Suppressor macrophage (primary cell): Measurements from ENCODE around the gene JUND.
"Not testable (repeated sequence)": the region's sequence is repeated elsewhere in the genome, so short reads cannot be mapped to it uniquely, and the experiment has no call there.

Experiments used
- DNase-seq, 4 experiments: peaks; one replicate each; pipeline ENCODE4 v3.0.0-alpha.2; 2020 to 2022
- total RNA-seq, 17 experiments: gene quantifications; one replicate each; lab custom pipeline; 2026; ENCODE audit warnings: mixed read lengths in 6 of 17, inconsistent platforms in 3 of 17; lab: John Stamatoyannopoulos, UW

JUND gene
- 20.1 to 153 (median 47.0) reads per million in 17 experiments for total RNA-seq

DNA sequence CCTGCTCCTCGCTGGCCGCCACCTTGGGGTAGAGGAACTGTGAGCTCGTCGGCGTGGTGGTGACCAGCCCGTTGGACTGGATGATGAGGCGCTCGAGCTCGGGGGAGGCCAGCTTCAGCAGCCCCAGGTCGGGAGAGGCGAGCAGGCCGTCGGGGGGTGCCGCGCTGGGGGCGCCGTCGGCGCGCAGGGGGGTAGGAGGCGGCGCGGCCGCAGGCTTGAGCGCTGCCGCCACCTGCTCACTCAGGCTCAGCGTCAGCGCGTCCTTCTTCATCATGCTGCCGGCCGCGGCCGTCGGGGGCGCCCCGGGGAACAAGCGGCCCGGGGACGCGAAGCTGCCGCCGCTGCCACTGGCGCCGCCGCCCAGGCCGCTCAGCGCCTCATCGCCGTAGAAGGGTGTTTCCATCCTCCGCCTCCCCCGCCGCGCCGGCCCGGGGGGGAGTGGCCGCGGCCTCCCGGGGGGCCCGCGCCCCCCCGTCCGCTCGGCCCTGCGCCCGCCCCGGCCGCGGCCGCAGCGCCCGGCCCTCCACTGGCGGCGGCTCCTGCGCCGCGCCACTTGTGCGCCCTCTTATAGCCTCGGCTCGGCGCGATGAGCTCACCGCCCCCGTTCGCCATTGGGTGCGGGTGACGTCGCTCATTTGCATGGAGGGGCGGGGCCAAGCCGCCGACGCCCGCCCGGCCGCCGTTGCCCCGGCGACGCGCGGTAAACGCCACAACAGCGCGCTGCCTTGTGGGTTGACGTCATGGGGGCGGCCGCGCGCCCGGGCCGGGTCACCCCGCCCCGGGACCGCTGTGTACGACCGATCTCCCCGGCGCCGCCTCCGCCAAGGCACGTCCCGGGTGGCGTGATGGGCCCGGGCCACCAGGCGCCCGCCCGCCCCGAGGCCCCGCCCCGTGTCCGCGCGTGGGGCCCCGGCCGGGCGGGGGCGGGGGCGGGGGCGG is at the start of gene JUND:
Gene JUND, minus strand, starts transcription at position 541 of the 939 bp plus-strand sequence. Its CDS starts 138 bp downstream, at position 403.
- DNase-seq = peak; percentile 99 to 100 (median 100)

GRCh38 chr19:18330868-18331267 is 49.4 kb upstream of the JUND start:
- no peak for DNase-seq

DNA sequence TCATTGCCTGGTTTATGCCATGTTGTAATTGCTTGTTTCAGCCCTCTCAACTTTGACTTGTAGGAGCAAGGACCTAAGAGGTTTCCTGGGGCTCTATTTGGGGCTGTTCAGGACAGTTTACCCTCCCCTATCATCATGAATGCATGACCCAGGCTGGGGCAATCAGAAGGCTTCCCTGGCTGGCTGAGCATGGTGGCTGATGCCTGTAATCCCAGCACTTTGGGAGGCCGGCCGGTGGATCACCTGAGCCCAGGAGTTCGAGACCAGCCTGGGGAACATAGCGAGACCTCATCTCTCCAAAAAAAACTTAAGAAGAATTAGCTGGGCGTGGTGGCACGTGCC is 47.6 kb upstream of the JUND start:
- DNase-seq = no peak

DNA sequence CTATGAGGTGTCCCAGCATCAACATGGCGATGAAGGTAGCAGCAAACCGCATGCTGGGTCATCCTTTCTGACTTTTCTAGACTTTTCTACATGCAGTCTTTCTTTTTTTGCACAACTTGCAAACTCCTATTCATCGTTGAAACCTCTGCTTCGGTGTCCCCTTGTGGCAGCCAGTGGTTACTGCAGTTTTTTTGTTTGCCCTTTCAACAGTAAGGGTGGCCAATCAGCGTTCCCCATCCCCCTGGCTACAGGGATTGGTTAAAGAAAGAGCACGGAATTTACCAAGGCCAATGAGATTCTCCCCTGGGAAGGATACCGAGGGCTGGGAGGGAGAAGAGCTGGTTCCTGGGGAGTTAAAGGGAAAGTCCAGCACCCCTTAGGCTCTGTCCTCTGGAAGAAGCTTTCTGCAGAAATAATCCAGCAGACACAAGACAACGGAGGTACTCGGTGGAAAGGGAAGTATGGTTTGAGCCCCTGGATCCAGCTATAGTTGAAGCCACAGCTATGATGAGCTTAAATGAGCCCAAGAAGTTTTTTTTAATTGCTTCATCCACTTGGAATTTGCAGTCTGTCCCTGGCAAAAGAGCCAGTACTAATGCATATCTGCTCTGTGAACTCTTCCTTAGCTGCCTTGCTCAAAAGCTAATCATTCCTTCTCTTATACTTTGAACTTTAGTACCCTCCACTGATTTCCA is 47.1 kb upstream of the JUND start:
- DNase-seq = peak; percentile 95 to 98 (median 96)

- DNase-seq = no peak
Observed at GRCh38 chr19:18326772-18327171, 45.4 kb upstream of the JUND start.

- DNase-seq = not testable (repeated sequence)
Observed at GRCh38 chr19:18324373-18324731, 42.9 kb upstream of the JUND start.

DNA sequence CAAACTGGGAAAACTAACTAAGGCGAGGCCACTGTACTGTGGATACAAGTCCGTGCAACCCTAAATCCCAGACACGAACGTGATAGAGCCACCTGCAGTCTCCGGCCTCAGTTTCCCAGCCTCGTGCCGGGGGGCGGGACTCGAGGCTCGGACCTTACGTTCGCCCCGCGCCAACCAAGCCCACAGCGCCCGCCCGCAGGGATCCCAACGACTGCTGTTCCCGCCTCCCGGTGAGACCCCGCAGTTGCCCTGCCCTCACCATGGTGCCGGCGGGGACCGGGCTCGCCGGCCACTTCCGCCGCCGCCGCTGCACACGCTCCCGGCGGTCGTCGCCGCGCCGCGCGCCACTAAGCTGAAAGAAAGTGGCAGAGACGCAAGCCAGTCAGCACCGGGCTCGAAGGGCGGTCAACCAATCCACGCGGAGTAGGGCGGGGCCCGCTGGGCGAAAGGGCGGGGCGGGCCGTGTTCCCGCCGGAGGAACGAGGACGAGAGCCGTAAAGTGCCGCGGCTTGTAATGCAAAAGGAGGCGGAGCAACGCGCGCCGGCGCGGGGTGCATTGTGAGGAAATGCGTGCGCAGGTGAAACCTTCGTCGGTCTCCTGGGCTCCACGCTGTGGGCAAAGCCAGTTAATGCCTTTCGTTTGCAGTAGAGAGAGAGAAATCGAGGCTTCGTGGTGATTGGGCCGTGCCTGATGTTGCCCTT is 41.5 kb upstream of the JUND start, which contains the start of gene LSM4:
Gene LSM4, minus strand, starts transcription at position 318 of the 702 bp plus-strand sequence. Its CDS starts 56 bp downstream, at position 262.
- DNase-seq = peak; percentile 98 to 99 (median 99)

GRCh38 chr19:18322318-18322758 is 40.9 kb upstream of the JUND start:
- DNase-seq = peak; percentile 63 to 79 (median 76)

GRCh38 chr19:18321734-18322102 is 40.3 kb upstream of the JUND start:
- peak in 3 of 4 experiments; percentile 30 to 52 (median 41) for DNase-seq

DNA sequence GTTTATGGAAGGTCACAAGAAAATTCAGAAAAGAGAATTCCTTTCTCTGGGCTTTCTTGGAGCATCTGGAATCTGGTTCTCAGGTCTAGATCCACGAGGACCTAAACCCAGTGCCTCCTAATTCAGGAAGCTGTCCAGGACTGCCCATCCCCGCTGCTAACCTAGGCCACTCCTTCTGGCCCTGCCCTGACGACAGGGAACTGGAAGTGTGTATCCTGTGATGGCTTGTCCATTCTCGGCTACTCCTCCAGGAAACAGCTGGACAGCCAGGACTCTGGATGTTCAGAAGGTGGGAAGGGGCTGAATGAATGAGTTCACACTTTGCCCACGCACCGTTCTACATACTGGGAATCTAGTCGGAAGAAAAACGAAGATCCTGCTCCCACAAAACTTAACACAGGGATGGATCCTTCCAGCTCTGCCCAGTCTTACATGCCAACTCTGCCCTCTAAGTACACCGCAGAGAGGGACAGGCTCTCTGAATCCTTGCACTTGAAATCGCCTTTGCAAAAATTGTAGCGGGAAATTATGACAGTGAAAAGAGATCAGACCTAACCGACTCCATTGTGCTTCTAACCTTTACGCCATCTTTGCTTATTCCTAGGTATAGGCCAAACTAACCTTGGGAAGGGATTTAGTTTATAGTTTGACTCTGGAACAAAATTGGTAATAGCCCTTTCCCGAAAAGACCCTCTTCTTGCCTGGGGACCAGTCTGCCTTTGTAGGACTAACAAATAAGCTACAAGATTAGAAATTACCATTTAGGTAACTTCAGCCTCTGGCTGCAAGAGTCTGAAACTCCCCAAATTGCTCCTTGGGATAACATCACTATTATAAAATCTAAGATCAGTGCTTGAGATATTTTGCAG is 39.7 kb upstream of the JUND start:
- DNase-seq = peak; percentile 57 to 81 (median 72)

DNA sequence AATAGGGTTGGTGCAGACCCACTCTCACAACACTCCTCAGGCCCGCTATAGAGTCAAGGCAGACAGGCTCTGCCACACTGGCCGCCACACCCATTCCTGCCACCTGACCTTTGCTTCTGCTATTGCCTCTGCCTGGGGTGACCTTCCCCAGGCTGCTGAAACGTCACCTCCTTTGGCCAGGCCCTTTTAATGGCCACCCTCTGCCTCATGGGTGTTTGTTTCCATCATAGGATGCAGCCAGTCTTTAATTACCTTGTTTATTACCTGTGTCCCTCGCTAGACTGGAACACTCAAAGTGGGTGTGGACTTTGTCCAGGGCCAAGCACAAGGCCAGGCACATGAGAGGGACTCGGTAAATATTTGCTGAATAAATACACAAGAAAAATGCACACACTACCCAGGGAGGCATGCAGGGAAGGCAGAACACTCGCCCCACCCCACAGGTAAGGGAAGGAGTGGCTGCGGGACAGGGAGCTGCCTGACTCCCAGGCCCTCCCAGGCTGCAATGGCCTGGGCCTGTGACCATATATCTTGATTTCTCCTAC is 38.2 kb upstream of the JUND start:
- peak; percentile 51 to 76 (median 64) for DNase-seq

- DNase-seq = peak; percentile 39 to 71 (median 53)
Observed at GRCh38 chr19:18317961-18318800, 36.8 kb upstream of the JUND start.

- no peak for DNase-seq
Observed at GRCh38 chr19:18313398-18313797, 32.0 kb upstream of the JUND start.

GRCh38 chr19:18312092-18312534 is 30.7 kb upstream of the JUND start:
- DNase-seq = no peak

DNA sequence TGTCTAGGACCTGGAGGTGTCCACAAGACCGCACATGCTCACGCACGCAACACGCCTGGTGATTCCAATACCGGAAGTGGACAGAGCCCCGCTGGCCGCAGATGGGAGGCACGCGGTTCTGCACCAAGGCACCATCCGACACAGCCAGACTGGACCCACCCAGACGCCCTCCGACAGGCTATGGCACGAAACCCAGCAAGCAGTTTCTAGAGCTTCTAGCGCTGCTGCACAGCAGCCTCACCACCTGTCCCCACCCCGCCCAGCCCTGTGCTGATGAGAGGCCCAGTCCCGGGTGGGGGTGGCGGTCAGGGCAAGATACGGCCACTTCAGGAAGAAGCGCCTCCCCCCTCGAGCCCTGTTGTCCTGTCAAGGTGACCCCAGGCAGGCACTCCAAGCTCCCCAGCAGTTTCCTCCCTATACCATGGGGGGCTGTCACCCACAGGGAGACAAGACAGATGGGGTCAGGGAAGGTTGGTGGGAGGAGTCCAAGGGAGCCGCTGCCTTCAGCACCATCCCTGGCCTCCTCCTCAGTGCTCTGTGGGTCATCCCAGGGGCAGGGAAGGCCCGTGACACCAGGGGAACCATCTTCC is 30.2 kb upstream of the JUND start:
- no peak for DNase-seq

- no peak for DNase-seq
Observed at GRCh38 chr19:18310966-18311365, 29.5 kb upstream of the JUND start.

DNA sequence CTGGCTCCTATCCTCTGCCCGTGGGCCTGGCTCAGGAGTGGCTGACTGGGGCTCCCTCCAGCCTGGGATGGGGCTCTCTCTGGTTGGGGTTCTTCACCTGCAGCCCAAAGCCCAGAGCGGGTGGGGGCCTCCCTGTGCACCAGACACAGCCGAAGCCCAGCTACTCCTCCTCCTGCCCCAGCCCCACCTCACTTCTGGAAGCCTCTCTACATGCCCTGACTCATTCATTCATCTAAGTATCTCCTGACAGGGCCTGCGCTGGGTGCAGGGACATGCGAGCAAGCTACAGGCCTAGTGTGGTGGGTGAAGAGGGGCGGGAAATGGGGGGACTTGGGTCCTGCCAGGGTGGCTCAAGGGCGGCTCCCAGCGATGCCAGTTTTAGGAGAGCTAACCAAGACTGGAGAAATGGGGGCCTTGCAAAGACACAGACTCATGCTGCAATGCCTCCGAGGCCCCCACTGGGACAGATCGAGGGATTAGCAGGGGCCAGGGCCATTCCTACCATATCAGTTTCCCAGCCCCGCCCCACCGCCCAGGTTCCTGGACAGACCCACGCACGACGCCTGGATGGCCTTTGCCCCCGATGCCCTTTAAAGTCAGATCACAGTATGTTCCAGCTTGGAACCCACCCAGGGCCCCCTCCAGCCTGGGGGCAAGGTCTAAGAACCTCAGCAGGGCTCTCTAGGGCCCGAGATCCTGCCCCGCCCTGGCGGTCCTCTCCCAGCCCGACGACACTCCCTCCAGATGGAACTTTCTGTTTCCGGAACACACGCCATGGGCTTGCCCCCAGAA is 28.9 kb upstream of the JUND start:
- no peak for DNase-seq

DNA sequence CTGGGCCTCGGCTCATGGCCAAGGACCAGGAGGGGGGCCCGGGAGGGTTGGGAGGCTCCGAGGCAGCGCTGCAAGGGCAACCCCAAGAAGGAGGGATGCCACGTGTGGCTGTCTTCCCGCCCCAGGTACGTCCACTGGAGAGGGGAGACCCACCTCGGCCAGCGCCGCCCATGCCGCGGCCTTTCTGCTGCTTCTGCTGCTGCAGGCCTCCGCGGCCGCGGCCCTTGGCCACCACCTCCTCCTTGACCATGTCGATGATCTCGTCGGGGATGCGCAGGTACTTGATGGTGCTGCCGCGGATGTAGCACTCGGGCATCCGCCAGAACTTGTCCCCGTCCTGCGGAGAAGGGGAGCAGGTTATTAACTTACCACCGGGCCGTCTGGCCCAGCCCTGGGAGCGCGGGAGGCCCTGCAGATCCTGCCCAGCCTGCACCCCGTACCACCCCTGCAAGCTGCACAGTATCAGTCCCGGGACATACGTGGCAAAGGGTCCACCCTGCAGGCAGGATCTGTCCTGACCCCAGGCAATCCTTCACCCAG is 28.2 kb upstream of the JUND start:
- no peak for DNase-seq

GRCh38 chr19:18308948-18309325 is 27.5 kb upstream of the JUND start:
- DNase-seq = peak in 1 of 4 experiments; percentile 2
